IPS-15b (cell line): ENCODE measurements around the gene JAML.
A peak's percentile ranks its signal among the peaks of the same experiment; 100 is the strongest.

Experiments used
- H3K27me3 ChIP-seq: one replicate; pipeline ENCODE4 v1.6.1; 2013; ENCODE audit warnings: low read length; ENCODE audit not compliant: control insufficient read depth, insufficient read depth
- H3K36me3 ChIP-seq: one replicate; pipeline ENCODE4 v1.6.1; 2013; ENCODE audit warnings: low read length; ENCODE audit not compliant: control insufficient read depth, insufficient read depth
- H3K4me1 ChIP-seq: one replicate; pipeline ENCODE4 v1.6.1; 2013; ENCODE audit warnings: mild to moderate bottlenecking, low read length; ENCODE audit not compliant: control insufficient read depth, insufficient read depth
- H3K4me3 ChIP-seq: one replicate; pipeline ENCODE4 v1.5.1; 2013; ENCODE audit warnings: low read depth, low read length
- H3K9ac ChIP-seq: one replicate; pipeline ENCODE4 v1.6.1; 2013; ENCODE audit warnings: low read depth, mild to moderate bottlenecking, low read length
- H3K9me3 ChIP-seq: one replicate; pipeline ENCODE4 v1.6.1; 2013; ENCODE audit warnings: mild to moderate bottlenecking, low read length; ENCODE audit not compliant: control insufficient read depth, insufficient read depth

Gene JAML

GRCh38 chr11:118145285-118146227 lies 79.3 kb downstream of the JAML start:
- H3K9ac ChIP-seq, result no peak overlapping the region
- H3K4me1 ChIP-seq, result peaks cover 12% of the 10 kb centered on the region
- no peaks in the 10 kb centered on the region for H3K9me3 ChIP-seq
- H3K36me3 ChIP-seq, result no peaks in the 10 kb centered on the region
- H3K4me3 ChIP-seq, result peak overlapping the region; percentile 59
- peaks cover 78% of the 10 kb centered on the region for H3K27me3 ChIP-seq

DNA sequence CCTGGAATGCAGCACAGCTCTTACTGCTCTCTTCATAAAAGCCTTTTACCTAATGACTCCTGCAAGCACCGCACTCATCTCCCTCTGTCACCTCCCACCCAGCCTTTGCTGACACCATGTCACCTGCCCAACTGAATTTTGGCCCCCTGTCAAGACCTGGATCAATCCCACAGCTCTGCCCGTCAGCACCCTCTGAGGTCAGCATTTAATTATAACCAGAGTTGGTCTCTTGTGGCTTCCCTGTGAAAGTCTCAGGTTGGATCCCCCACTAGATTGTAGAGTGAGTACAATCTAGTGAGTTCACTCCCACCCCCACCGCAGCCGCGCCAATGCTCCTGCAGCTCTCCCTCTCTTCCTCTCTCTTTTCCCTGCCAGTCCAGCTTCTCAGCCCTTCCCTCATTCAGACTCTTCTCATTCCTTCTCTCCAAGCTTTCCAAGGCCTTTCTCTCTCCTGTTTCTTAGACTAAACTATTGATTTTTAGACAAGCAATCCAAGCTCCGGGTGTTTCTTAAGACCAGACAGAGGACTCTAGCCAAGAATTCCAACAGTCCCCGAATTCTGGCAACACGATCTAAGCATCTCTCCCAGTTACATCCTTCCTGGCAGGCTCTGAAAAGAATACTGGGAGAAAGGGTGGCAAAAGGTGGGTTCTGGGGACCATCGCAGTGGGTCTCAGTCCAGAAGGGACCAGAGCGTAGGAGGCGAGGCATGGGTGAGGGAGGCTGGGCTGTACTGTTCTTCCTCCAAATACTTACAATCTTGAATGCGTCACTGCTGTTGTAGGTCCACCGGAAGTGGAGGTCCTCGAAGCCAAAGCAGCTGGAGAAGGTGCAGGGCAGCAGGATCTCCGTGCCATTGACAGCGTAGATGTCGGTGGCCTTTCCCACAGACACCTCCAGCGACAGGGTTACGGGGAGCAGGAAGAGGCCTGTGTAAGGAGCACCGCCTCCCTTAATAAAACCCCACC lies 80.2 kb downstream of the JAML start:
- Histone ChIP-seq H3K4me1 (peaks cover 12% of the 10 kb centered on the region), H3K36me3 (no peaks in the 10 kb centered on the region), H3K9me3 (no peaks in the 10 kb centered on the region), H3K4me3 (no peak overlapping the region), H3K27me3 (peaks cover 68% of the 10 kb centered on the region), H3K9ac (no peak overlapping the region)
